HCT116 (cell line): ENCODE data around the gene CRTC1. TPM values are rescaled to one million over a fixed set of nuclear protein-coding genes. Genes with fewer than 3 reads are reported as not detected.

Experiments
- ATAC-seq: fragments of 200-7000 bp; cut with Tn5 transposase; 2 replicates; pipeline ENCODE4 v1.9.1; 2020; ENCODE audit warnings: mild to moderate bottlenecking, moderate library complexity
- BruUV-seq: library from RNA; stranded (reverse); fragments of 400-500 nt; replicated peaks from 2 replicates; lab custom pipeline; 2021; lab: Mats Ljungman, UMichigan
- CTCF ChIA-PET: fragments of 300-600 bp; sonication (Branson Sonifier 250); formaldehyde crosslinking; loops from one replicate; lab custom pipeline; 2021; ENCODE audit warnings: antibody characterized with exemption; lab: Charles Lee
- POLR2A ChIA-PET: fragments of 300-600, 350-600 bp; sonication (Branson Sonifier 250); formaldehyde crosslinking; loops from one replicate; lab custom pipeline; 2021; ENCODE audit warnings: antibody characterized with exemption; lab: Charles Lee
- RAD21 ChIA-PET, 2 experiments: fragments of 300-600 bp; sonication (Branson Sonifier 250); formaldehyde crosslinking; loops; one replicate each; lab custom pipeline; 2023; ENCODE audit warnings: low total read pairs in 2 of 2; ENCODE audit not compliant: uncharacterized antibody in 2 of 2, unreplicated experiment in 2 of 2, low non-redundant PET in 1 of 2; lab: Charles Lee
- DNase-seq: peaks from one replicate; pipeline ENCODE4 v3.0.0-alpha.2; 2010; ENCODE audit warnings: low read depth, low spot score
- H2AFZ ChIP-seq: fragments of 200-600 bp; shearing (Covaris generic), sonication (generic); 2 replicates; pipeline ENCODE4 v1.6.1; 2017; ENCODE audit warnings: low read depth, mixed run types, mixed read lengths, antibody characterized with exemption, low read length; ENCODE audit not compliant: poor library complexity, severe bottlenecking
- H3K27ac ChIP-seq: 2 replicates; pipeline ENCODE4 v1.5.1; 2012; ENCODE audit warnings: low read depth, low read length
- H3K27me3 ChIP-seq: fragments of 200-600 bp; sonication (generic); 2 replicates; pipeline ENCODE4 v1.6.1; 2016; ENCODE audit warnings: mixed run types, low read length, mixed read lengths; ENCODE audit not compliant: insufficient read depth
- H3K36me3 ChIP-seq, 2 experiments: fragments of 200-500 bp in 1 of 2; fragments of 200-600 bp in 1 of 2; sonication (Bioruptor generic) in 1 of 2; sonication (generic) in 1 of 2; 2 replicates each; pipeline versions ENCODE4 v1.5.1 to v1.6.1; 2014 to 2016; ENCODE audit warnings: low read length in 2 of 2, inconsistent platforms in 1 of 2, mixed read lengths in 1 of 2, mixed run types in 1 of 2; ENCODE audit not compliant: insufficient read depth in 2 of 2, control insufficient read depth in 1 of 2
- H3K4me1 ChIP-seq, 2 experiments: fragments of 200-600 bp in 1 of 2; sonication (generic) in 1 of 2; 2 replicates each; pipeline versions ENCODE4 v1.5.1 to v1.6.1; 2012 to 2017; ENCODE audit warnings: low read length in 2 of 2, inconsistent platforms in 1 of 2, mild to moderate bottlenecking in 1 of 2, mixed read lengths in 1 of 2, mixed run types in 1 of 2, moderate library complexity in 1 of 2; ENCODE audit not compliant: insufficient read depth in 2 of 2, control insufficient read depth in 1 of 2
- H3K4me2 ChIP-seq: fragments of 200-600 bp; sonication (generic); 2 replicates; pipeline ENCODE4 v1.6.1; 2017; ENCODE audit warnings: mixed run types, low read length, mixed read lengths
- H3K4me3 ChIP-seq, 2 experiments: fragments of 200-600 bp in 1 of 2; sonication (generic) in 1 of 2; replicated peaks in 1 of 2; 2 replicates each; pipeline ENCODE4 v1.5.1; 2011 to 2016; ENCODE audit warnings: low read length in 2 of 2, control low read depth in 1 of 2, low read depth in 1 of 2, mild to moderate bottlenecking in 1 of 2, mixed read lengths in 1 of 2, mixed run types in 1 of 2
- H3K79me2 ChIP-seq: fragments of 200-600 bp; sonication (generic); 2 replicates; pipeline ENCODE4 v1.6.1; 2017; ENCODE audit warnings: mild to moderate bottlenecking, mixed run types, low read length, moderate library complexity, mixed read lengths; ENCODE audit not compliant: insufficient read depth
- H3K9ac ChIP-seq: fragments of 200-600 bp; sonication (generic); 2 replicates; pipeline ENCODE4 v1.6.1; 2016; ENCODE audit warnings: low read length, mixed read lengths
- H3K9me2 ChIP-seq: fragments of 200-600 bp; sonication (generic), shearing (Covaris generic); 2 replicates; pipeline ENCODE4 v1.6.1; 2017; ENCODE audit warnings: mixed run types, mild to moderate bottlenecking, moderate library complexity; ENCODE audit not compliant: insufficient read depth
- H3K9me3 ChIP-seq, 2 experiments: fragments of 200-500 bp in 1 of 2; fragments of 200-600 bp in 1 of 2; sonication (Bioruptor generic) in 1 of 2; sonication (generic) in 1 of 2; 2 replicates each; pipeline ENCODE4 v1.6.1; 2014 to 2017; ENCODE audit warnings: low read length in 2 of 2, mixed read lengths in 2 of 2, inconsistent platforms in 1 of 2, low read depth in 1 of 2, mild to moderate bottlenecking in 1 of 2, mixed run types in 1 of 2, moderate library complexity in 1 of 2; ENCODE audit not compliant: control insufficient read depth in 1 of 2, insufficient read depth in 1 of 2
- H4K20me1 ChIP-seq: fragments of 200-600 bp; sonication (generic), shearing (Covaris generic); 2 replicates; pipeline ENCODE4 v1.6.1; 2017; ENCODE audit warnings: mixed run types, mild to moderate bottlenecking, moderate library complexity; ENCODE audit not compliant: insufficient read depth
- CBX3 ChIP-seq: IDR thresholded peaks from 2 replicates; pipeline ENCODE4 v1.6.1; 2012; ENCODE audit warnings: low read depth
- CEBPB ChIP-seq: IDR thresholded peaks from 2 replicates; pipeline ENCODE4 v1.6.1; 2012; ENCODE audit warnings: low read depth
- EGR1 ChIP-seq: IDR thresholded peaks from 2 replicates; pipeline ENCODE4 v1.6.1; 2012; ENCODE audit warnings: low read depth
- ELF1 ChIP-seq: IDR thresholded peaks from 2 replicates; pipeline ENCODE4 v1.6.1; 2012; ENCODE audit warnings: low read depth, borderline replicate concordance
- EZH2 ChIP-seq: fragments of 200-600 bp; sonication (generic); IDR thresholded peaks from 2 replicates; pipeline ENCODE4 v1.6.1; 2017; ENCODE audit warnings: antibody characterized with exemption, mixed run types
- FOSL1 ChIP-seq: IDR thresholded peaks from 2 replicates; pipeline ENCODE4 v1.6.1; 2012; ENCODE audit warnings: low read depth
- JUND ChIP-seq: IDR thresholded peaks from 2 replicates; pipeline ENCODE4 v1.6.1; 2012
- POLR2A ChIP-seq: IDR thresholded peaks from 2 replicates; pipeline ENCODE4 v1.7.0; 2011; ENCODE audit warnings: borderline replicate concordance; ENCODE audit not compliant: insufficient read depth, insufficient read length; ENCODE audit errors: extremely low read depth
- POLR2AphosphoS5 ChIP-seq: IDR thresholded peaks from 2 replicates; pipeline ENCODE4 v1.6.1; 2011; ENCODE audit warnings: mild to moderate bottlenecking, low read depth, low read length, moderate library complexity
- RAD21 ChIP-seq: IDR thresholded peaks from 2 replicates; pipeline ENCODE4 v1.6.1; 2012; ENCODE audit warnings: low read depth, mild to moderate bottlenecking
- SIN3A ChIP-seq: IDR thresholded peaks from 2 replicates; pipeline ENCODE4 v1.6.1; 2012; ENCODE audit warnings: low read depth
- SRF ChIP-seq: IDR thresholded peaks from 2 replicates; pipeline ENCODE4 v1.6.1; 2012; ENCODE audit warnings: low read depth
- TCF7L2 ChIP-seq: IDR thresholded peaks from 2 replicates; pipeline ENCODE4 v1.7.0; 2011; ENCODE audit warnings: borderline replicate concordance, inconsistent platforms; ENCODE audit not compliant: insufficient read depth, insufficient read length; ENCODE audit errors: extremely low read depth
- YY1 ChIP-seq: IDR thresholded peaks from 2 replicates; pipeline ENCODE4 v1.6.1; 2011; ENCODE audit warnings: low read length, low read depth, moderate library complexity, mild to moderate bottlenecking; ENCODE audit not compliant: insufficient replicate concordance; ENCODE audit errors: extremely low read depth
- ZFX ChIP-seq: fragments of 450-650 bp; IDR thresholded peaks from 2 replicates; pipeline ENCODE4 v1.6.1; 2017
- intact Hi-C: fragments of 100-400 bp; cut with micrococcal nuclease; formaldehyde crosslinking; loops from 2 replicates; pipeline ENCODE4 v1.10.0; 2022
- total RNA-seq: library from RNA; stranded (reverse); gene quantifications from one replicate; pipeline ENCODE4 v1.2.1, GENCODE V29; 2021; ENCODE audit not compliant: unreplicated experiment
- TF ChIP-seq, protein P1 (sequence below), 3 experiments: fragments of 200-600 bp in 1 of 3; sonication (generic) in 1 of 3; IDR thresholded peaks in 2 of 3; conservative IDR thresholded peaks in 1 of 3; 2 replicates each; pipeline ENCODE4 v1.5.1; 2012 to 2017; ENCODE audit warnings: low read depth in 2 of 3, low read length in 2 of 3, antibody characterized with exemption in 1 of 3, borderline replicate concordance in 1 of 3, control low read depth in 1 of 3, mild to moderate bottlenecking in 1 of 3, mixed read lengths in 1 of 3, mixed run types in 1 of 3, moderate library complexity in 1 of 3; ENCODE audit not compliant: insufficient read depth in 1 of 3
- TF ChIP-seq, protein P2 (sequence below): IDR thresholded peaks from 2 replicates; pipeline ENCODE4 v1.6.1; 2011; ENCODE audit warnings: mild to moderate bottlenecking, low read length, moderate library complexity; ENCODE audit not compliant: insufficient replicate concordance; ENCODE audit errors: extremely low read depth
- TF ChIP-seq, protein P3 (sequence below): IDR thresholded peaks from 2 replicates; pipeline ENCODE4 v1.6.1; 2012

The CRTC1 gene
- total RNA-seq, 1 experiment from 2014 or later: 14.9 TPM

DNA sequence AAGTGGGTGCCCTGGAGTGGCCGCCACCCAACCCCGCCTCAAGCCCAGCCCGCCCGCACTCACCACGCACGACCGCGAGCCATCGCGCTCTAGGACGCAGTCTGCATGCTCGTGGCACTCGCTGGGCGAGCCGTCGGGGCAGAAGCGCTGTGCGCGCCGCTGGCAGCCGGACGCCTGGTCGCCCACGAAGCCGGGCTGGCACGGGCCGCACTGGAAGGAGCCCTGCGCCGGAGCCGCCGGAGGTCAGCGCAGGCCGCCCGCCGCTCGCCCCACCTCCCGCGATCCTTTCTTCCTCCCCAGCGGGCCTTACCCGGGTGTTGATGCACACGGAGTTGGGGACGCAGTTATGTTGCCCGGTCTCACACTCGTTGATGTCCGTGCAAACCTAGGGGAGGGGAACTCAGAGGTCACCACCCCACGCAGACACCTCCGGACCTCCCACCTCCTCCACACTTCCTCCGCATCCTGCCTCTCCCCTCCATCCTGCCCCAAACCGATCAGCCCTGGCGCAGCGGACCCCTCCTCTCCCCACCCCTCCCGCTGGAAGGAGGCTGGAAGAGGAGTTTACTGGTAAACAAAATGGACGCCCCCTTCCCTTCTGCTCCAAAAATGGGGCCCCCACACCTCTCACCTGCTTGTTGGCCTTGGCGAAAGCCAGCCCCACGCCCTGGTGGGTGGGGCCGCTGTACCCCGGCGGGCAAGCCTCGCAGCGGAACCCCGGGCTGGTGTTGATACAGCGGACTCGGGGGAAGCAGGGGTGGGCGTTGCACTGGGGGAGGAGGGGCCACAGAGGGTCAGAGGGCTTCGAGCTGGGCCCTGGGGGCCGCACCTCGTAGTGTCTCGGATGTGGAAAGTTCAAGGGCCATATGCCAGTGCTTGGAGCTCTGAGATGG is 105.3 kb downstream of the CRTC1 start (continued):
- TF ChIP-seq, protein P1, sequence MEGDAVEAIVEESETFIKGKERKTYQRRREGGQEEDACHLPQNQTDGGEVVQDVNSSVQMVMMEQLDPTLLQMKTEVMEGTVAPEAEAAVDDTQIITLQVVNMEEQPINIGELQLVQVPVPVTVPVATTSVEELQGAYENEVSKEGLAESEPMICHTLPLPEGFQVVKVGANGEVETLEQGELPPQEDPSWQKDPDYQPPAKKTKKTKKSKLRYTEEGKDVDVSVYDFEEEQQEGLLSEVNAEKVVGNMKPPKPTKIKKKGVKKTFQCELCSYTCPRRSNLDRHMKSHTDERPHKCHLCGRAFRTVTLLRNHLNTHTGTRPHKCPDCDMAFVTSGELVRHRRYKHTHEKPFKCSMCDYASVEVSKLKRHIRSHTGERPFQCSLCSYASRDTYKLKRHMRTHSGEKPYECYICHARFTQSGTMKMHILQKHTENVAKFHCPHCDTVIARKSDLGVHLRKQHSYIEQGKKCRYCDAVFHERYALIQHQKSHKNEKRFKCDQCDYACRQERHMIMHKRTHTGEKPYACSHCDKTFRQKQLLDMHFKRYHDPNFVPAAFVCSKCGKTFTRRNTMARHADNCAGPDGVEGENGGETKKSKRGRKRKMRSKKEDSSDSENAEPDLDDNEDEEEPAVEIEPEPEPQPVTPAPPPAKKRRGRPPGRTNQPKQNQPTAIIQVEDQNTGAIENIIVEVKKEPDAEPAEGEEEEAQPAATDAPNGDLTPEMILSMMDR (IDR thresholded peaks at IDR 0.05 in 2 of 3, conservative IDR thresholded peaks at IDR 0.05 in 1 of 3; ENCODE audit: borderline replicate concordance in 1 of 3, insufficient read depth in 1 of 3, low read depth in 2 of 3, low read length in 2 of 3): no peak
- no peak for TF ChIP-seq POLR2A
- no peak for TF ChIP-seq SIN3A

DNA sequence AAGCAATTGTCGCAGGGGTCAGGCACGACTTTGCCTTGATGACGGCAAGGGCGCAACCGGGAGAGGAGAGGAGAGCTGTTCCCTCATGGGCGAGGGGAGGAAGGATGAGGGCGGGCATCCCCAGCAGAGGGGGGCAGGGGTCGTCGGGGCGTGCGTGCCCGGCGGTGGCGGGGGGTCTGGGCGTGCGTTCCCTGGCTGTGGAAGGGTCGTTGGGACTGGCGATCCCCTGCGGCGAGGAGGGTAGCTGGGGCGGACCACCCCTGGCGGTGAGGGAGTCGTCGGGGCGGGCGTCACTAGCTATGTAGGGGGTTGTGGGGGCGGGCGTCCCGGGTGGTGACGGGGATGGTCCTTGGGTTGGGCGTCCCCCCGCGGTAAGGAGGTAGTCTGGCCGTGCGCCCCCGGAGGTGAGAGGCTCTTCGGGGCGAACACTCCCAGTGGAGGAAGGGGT is 106.0 kb downstream of the CRTC1 start:
- ChIA-PET POLR2A (no interaction called here), RAD21 (no interaction called here), CTCF (no interaction called here)
- no peak overlapping the region for H2AFZ ChIP-seq
- no peaks in the 10 kb centered on the region for H3K36me3 ChIP-seq
- DNase-seq (no peak), ATAC-seq (no peak)
- no TSS peak for BruUV-seq
- no peak overlapping the region for H3K4me3 ChIP-seq
- no peak overlapping the region for H3K9ac ChIP-seq
- no peaks in the 10 kb centered on the region for H3K9me2 ChIP-seq
- no peak overlapping the region for H3K4me2 ChIP-seq
- intact Hi-C loops: no loop called here
- no peak overlapping the region for H3K27ac ChIP-seq
- H4K20me1 ChIP-seq: no peaks in the 10 kb centered on the region
- H3K4me1 ChIP-seq: peaks cover 4 to 9% of the 10 kb centered on the region in 2 experiments; a peak in 3 of 4 replicates
- H3K27me3 ChIP-seq: no peaks in the 10 kb centered on the region
- no peaks in the 10 kb centered on the region for H3K9me3 ChIP-seq
- H3K79me2 ChIP-seq: no peaks in the 10 kb centered on the region
- TF ChIP-seq RAD21 (no peak), CEBPB (no peak), CBX3 (no peak), FOSL1 (no peak), ZFX (no peak), SRF (no peak), TCF7L2 (no peak), JUND (no peak), POLR2A (no peak), ELF1 (no peak), EGR1 (no peak), EZH2 (no peak), POLR2AphosphoS5 (no peak), YY1 (no peak)
- TF ChIP-seq, protein P1 (IDR thresholded peaks at IDR 0.05 in 2 of 3, conservative IDR thresholded peaks at IDR 0.05 in 1 of 3; ENCODE audit: borderline replicate concordance in 1 of 3, insufficient read depth in 1 of 3, low read depth in 2 of 3, low read length in 2 of 3): no peak
- TF ChIP-seq, protein P2, sequence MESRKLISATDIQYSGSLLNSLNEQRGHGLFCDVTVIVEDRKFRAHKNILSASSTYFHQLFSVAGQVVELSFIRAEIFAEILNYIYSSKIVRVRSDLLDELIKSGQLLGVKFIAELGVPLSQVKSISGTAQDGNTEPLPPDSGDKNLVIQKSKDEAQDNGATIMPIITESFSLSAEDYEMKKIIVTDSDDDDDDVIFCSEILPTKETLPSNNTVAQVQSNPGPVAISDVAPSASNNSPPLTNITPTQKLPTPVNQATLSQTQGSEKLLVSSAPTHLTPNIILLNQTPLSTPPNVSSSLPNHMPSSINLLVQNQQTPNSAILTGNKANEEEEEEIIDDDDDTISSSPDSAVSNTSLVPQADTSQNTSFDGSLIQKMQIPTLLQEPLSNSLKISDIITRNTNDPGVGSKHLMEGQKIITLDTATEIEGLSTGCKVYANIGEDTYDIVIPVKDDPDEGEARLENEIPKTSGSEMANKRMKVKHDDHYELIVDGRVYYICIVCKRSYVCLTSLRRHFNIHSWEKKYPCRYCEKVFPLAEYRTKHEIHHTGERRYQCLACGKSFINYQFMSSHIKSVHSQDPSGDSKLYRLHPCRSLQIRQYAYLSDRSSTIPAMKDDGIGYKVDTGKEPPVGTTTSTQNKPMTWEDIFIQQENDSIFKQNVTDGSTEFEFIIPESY: no peak
- TF ChIP-seq, protein P3, sequence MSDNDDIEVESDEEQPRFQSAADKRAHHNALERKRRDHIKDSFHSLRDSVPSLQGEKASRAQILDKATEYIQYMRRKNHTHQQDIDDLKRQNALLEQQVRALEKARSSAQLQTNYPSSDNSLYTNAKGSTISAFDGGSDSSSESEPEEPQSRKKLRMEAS: no peak
